Chondrocyte (in vitro differentiated cells): ENCODE data around the gene PTCH1. TPM values are rescaled to one million over a fixed set of nuclear protein-coding genes. Genes with fewer than 3 reads are reported as not detected.

Experiments used
- DNase-seq: peaks from one replicate; pipeline ENCODE4 v3.0.0; 2021; ENCODE audit warnings: mixed read lengths, low spot score
- H3K27ac Mint-ChIP-seq: one replicate; pipeline ENCODE4 v1.8.0; 2021; ENCODE audit warnings: mild to moderate bottlenecking, moderate library complexity, mixed read lengths; ENCODE audit not compliant: unreplicated experiment
- H3K27me3 Mint-ChIP-seq: 2 replicates; pipeline ENCODE4 v1.8.0; 2021; ENCODE audit warnings: low read depth, mixed read lengths
- H3K36me3 Mint-ChIP-seq: 2 replicates; pipeline ENCODE4 v1.8.0; 2021; ENCODE audit warnings: low read depth, mixed read lengths
- H3K4me1 Mint-ChIP-seq: 2 replicates; pipeline ENCODE4 v1.8.0; 2021; ENCODE audit warnings: low read depth, mild to moderate bottlenecking, mixed read lengths
- H3K4me3 Mint-ChIP-seq: one replicate; pipeline ENCODE4 v1.8.0; 2021; ENCODE audit warnings: mild to moderate bottlenecking, moderate library complexity, mixed read lengths; ENCODE audit not compliant: unreplicated experiment
- H3K9me3 Mint-ChIP-seq: 2 replicates; pipeline ENCODE4 v1.8.0; 2021; ENCODE audit warnings: low read depth, mixed read lengths
- total RNA-seq: library from RNA; stranded (reverse); gene quantifications from 3 replicates; pipeline ENCODE4 v1.2.1, GENCODE V29; 2021
- TF ChIP-seq, protein P1 (sequence below): fragments of 200-600 bp; sonication (generic); IDR thresholded peaks from 2 replicates; pipeline ENCODE4 v1.5.0; 2021; ENCODE audit warnings: antibody characterized with exemption, mild to moderate bottlenecking, moderate library complexity

PTCH1 gene
- total RNA-seq, 1 donor from 2014 or later, result 10.4 TPM

DNA sequence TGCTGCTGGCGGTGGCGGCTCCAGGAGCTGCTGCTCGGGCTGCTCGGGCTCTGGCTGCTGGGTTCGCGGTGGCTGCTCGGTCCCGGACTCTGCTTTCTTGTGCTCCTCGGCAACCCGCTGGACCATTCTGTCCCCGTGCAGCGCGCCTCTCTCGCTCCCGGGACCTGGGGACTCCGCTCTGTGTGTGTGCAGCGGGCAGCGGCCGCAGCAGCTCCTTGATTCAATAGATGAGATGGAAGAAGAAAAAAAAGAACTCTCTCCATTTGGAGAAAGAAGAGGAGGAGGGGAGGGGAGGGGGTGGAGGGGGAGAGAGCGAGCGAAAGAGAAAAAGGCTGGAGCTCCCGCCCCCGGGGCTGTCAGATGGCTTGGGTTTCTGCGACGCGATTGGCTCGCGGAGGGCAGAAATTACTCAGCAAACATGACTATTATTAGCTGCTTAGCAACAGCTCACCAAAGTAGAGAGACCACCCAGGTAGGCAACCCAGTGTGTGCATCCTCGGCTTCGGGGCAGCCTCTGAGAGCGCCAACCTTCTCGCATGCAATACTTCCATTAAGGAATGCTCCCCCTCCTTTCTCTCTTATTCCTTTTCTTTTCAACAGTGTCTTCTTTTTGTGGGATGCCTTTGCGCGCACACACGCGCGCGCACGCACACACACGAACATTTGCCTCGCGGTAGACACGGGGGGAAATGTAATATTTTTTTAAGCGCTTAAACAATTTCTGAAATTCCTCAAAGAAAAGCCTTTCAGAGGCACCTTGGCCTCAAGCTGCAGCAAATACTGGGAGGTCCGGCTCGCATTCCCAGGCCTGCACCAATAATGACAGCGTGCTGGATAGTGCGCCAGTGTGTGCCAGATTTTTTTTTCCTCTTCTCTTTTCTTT is 7.6 kb downstream of the PTCH1 start:
- DNase-seq, result no peak
- Mint-ChIP-seq H3K4me1 (peaks cover 41% of the 10 kb centered on the region), H3K9me3 (no peaks in the 10 kb centered on the region), H3K27me3 (no peaks in the 10 kb centered on the region), H3K36me3 (no peaks in the 10 kb centered on the region), H3K27ac (peak overlapping the region; percentile 99), H3K4me3 (peak overlapping the region; percentile 96)
- TF ChIP-seq, protein P1, sequence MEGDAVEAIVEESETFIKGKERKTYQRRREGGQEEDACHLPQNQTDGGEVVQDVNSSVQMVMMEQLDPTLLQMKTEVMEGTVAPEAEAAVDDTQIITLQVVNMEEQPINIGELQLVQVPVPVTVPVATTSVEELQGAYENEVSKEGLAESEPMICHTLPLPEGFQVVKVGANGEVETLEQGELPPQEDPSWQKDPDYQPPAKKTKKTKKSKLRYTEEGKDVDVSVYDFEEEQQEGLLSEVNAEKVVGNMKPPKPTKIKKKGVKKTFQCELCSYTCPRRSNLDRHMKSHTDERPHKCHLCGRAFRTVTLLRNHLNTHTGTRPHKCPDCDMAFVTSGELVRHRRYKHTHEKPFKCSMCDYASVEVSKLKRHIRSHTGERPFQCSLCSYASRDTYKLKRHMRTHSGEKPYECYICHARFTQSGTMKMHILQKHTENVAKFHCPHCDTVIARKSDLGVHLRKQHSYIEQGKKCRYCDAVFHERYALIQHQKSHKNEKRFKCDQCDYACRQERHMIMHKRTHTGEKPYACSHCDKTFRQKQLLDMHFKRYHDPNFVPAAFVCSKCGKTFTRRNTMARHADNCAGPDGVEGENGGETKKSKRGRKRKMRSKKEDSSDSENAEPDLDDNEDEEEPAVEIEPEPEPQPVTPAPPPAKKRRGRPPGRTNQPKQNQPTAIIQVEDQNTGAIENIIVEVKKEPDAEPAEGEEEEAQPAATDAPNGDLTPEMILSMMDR, result no peak

DNA sequence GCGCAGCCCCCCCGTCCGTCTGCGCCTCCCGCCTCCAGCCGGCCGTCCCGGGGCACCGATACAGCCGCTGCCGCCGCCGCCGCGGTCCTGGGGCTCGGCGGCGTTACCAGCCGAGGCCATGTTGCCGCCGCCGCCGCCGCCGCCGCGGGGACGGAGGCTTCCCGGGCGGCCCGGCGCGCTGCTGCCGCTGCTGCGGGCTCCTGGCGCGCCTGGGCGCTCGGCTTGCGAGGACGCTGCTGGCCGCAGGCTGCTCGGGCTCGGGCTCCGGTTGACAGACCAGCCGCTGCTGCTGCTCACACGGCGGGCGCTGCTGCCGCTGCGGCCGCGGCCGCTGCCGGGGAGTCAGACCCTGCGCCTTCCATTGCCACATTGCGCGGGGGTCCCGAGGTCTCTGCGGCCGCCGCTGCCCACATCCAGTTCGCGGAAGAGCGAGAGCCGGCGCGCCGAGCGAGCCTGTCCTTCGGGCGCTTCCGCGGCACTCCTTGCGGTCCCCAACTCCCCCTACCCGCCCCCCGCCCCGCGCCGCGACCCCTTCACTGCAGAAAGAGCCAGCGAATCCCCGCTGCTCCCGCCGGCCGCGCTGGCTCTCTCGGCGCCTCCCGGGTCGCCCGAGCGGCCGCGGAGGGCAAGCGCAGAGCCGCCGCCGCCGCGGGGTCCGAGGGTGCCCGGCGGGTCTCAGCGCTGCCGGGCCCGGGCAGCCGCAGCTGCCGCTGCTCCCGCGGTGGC is 8.4 kb downstream of the PTCH1 start:
- no peak overlapping the region for H3K27ac Mint-ChIP-seq
- H3K4me3 Mint-ChIP-seq, result peak overlapping the region; percentile 96
- no peak for DNase-seq
- H3K9me3 Mint-ChIP-seq, result no peaks in the 10 kb centered on the region
- TF ChIP-seq, protein P1, result no peak
- H3K27me3 Mint-ChIP-seq, result no peaks in the 10 kb centered on the region
- peaks cover 44% of the 10 kb centered on the region for H3K4me1 Mint-ChIP-seq
- no peaks in the 10 kb centered on the region for H3K36me3 Mint-ChIP-seq

DNA sequence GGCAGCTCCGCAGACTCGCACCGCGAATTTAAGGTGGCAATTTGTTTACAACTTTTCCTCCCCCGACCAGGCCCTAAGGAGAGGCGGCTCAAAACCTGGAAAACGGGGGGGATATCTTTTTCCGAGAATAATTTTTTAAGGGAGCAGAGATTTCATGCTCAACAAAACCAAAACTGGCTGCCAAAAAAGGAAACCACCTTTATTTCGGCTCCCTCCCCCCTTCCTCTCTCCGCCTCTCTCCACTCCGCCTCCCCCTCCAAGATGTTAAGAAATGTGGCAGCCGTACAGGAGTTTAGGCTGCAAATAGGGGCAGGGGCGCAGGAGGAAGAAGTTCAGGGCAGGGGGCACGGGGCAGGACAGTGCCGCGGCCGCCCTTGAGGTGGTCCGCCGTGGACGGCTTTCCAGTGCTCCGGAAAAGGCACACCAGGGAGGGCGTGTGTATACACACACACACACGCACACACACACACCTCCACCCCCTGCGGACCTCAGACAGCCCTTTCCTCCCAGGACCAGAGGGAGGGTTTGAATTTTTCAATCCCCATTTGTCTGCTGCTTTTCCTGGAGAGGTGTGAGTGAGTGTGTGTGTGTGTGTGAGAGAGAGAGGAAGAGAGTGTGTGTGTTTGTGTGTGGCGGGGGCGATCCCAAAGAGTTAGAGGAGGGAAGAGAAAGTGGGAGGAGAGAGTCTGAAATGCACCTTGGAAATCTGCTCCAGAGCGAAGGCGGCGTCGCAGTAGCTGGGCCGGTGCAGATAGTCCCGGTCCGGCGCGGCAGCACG is 9.1 kb downstream of the PTCH1 start:
- H3K36me3 Mint-ChIP-seq, result no peaks in the 10 kb centered on the region
- H3K4me3 Mint-ChIP-seq, result peak overlapping the region; percentile 95
- H3K4me1 Mint-ChIP-seq, result peaks cover 40% of the 10 kb centered on the region
- H3K9me3 Mint-ChIP-seq, result no peaks in the 10 kb centered on the region
- TF ChIP-seq, protein P1, result no peak
- H3K27me3 Mint-ChIP-seq, result no peaks in the 10 kb centered on the region
- no peak for DNase-seq
- peak overlapping the region; percentile 88 for H3K27ac Mint-ChIP-seq

DNA sequence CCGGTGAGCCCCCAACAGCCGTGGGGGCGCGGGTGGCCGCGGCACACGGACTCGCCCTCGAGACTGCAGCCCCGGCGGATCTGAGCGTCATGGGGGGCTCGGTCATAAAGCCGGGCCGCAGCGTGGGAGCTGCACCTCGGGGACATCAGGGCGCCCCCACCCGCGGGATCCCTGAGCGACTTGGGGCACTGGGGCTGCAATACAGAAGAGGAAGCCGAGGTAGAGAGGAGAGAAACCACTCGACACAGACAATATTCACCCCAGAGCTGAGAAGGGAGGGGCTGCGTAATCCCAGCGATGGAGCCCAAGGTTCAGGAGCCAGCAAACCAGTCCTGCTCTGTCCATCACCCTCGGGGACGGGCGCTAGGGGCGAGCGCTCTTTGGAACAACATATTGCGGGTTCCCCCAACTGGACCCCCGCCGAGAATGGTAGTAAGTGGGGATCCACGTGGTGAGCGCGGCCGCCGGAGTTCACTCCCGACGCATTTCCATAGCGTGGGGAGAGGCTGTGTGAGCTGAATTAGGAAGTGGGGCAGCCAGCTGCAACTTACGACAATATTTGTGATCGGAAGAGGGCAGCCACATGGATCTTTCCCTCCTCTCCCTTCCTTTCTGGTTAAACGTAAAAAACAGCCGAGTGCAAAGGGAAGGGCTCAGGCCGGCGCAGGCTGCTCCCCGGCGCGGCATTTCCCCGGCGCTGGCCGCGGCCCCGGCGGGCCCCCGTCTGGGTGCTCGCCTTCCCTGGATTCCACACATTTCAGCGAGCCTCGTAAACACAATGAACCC is 9.9 kb downstream of the PTCH1 start:
- H3K4me3 Mint-ChIP-seq, result peak overlapping the region; percentile 95
- H3K9me3 Mint-ChIP-seq, result no peaks in the 10 kb centered on the region
- peak overlapping the region; percentile 88 for H3K27ac Mint-ChIP-seq
- no peak for DNase-seq
- no peaks in the 10 kb centered on the region for H3K36me3 Mint-ChIP-seq
- peaks cover 32% of the 10 kb centered on the region for H3K4me1 Mint-ChIP-seq
- TF ChIP-seq, protein P1, result peak; percentile 56
- H3K27me3 Mint-ChIP-seq, result no peaks in the 10 kb centered on the region
